Measurements from ENCODE around the gene SLFN12. TPM values are rescaled to one million over a fixed set of nuclear protein-coding genes. Genes with fewer than 3 reads are reported as not detected.

SLFN12 gene
- total and polyA plus RNA-seq, 10 of the 15 experiments (the other 5 are each of a cell fraction or from before 2014, with no cell fraction given): 8.7 to 18.5 (median 13.4) TPM

DNA sequence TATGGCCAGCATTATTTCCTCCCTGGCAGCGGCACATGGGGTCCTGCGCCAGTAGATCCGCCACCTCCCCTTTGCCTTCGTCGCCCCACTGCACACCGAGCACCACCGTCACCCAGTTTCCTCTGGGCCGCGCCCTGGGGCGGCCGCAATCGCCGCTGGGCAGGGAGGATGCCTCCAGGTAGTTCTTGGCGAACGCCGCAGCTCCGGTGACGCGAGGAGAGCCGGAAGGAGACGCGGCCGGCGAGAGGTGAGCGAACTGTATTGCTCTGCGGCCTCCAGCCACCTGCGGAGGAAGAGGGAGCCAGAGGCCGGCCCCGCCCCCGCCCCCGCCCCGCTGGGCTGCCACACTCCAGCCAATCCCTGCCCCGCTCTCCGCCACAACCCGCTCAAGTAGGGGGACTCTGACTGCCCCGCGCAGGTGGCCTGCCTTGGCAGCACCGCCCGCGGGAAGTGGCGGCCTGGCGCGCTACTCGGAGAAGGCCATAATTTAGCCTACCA lies 28.1 kb upstream of the SLFN12 start:
- intact Hi-C loops (cut with micrococcal nuclease; ENCODE audit: unreplicated experiment): no loop called here
- no TSS peak for BruUV-seq (replicated peaks)
- CTCF ChIA-PET: interaction anchor here (0.6 kb wide), 1 partner anchor 74 kb away, joined by 3 read pairs; no protein-coding TSS in a partner anchor
- H3K9ac ChIP-seq (ENCODE audit: control insufficient read depth, insufficient read depth, low read length): no peak overlapping the region; the same call in 1 of the 2 replicates
- H3K4me3 ChIP-seq: peak overlapping the region; percentile 54; the same call in 1 of the 2 replicates
- peak overlapping the region; percentile 89 for H2AFZ ChIP-seq (ENCODE audit: control insufficient read depth, low read depth, low read length)
- no peaks in the 10 kb centered on the region for H3K4me1 ChIP-seq (ENCODE audit: control insufficient read depth, insufficient read depth, low read length)
- SMC1A ChIA-PET (ENCODE audit: uncharacterized antibody, unreplicated experiment): interaction anchor here (1.5 to 2.0 kb wide), 3 partner anchors 12 to 39 kb away, joined by 3 to 6 read pairs (median 4); partner anchors contain the start of gene SLFN13
- in situ Hi-C loops (cut with MboI): no loop called here
- no peaks in the 10 kb centered on the region for H3K79me2 ChIP-seq (ENCODE audit: control insufficient read depth, insufficient read depth, low read length)
- H3K4me2 ChIP-seq (ENCODE audit: control insufficient read depth, insufficient read depth): peak overlapping the region; percentile 83
- FAIRE-seq (no peak), DNase-seq (ENCODE audit: low read depth, low spot score) (peak; percentile 39), ATAC-seq (peak; percentile 98)
- POLR2A ChIA-PET: interaction anchor here (2.1 kb wide), 1 partner anchor 12 kb away, joined by 7 read pairs; the partner anchor contains the start of gene SLFN13
- no peaks in the 10 kb centered on the region for H4K20me1 ChIP-seq (ENCODE audit: control insufficient read depth, insufficient read depth)
- TF ChIP-seq HSF1 (IDR thresholded peaks at IDR 0.05; ENCODE audit: low read depth, low read length) (no peak), TCF3 (IDR thresholded peaks at IDR 0.05; ENCODE audit: borderline replicate concordance, insufficient read depth, low read depth, low read length) (peak; percentile 66; the same call in 1 of the 2 replicates), SKIL (IDR thresholded peaks at IDR 0.05; ENCODE audit: low read depth, poor library complexity, severe bottlenecking) (no peak), SREBF1 (IDR thresholded peaks at IDR 0.05; ENCODE audit: low read length) (no peak), NR2F1 (conservative IDR thresholded peaks at IDR 0.05) (0 out of 2 replicates have a peak, but pooled peaks have one; percentile 21), MLLT1 (IDR thresholded peaks at IDR 0.05) (no peak), NFYB (IDR thresholded peaks at IDR 0.05; ENCODE audit: insufficient read depth, low read depth, low read length) (no peak), CREM (IDR thresholded peaks at IDR 0.05; ENCODE audit: low read depth) (peak; percentile 36; the same call in 1 of the 2 replicates), CREB1 (IDR thresholded peaks at IDR 0.05; ENCODE audit: low read depth) (peak; percentile 43; the same call in 1 of the 2 replicates), EGR1 (IDR thresholded peaks at IDR 0.05; ENCODE audit: borderline replicate concordance in 1 of 2, low read depth in 2 of 2, low read length in 2 of 2) (peak in 1 of 2 experiments; percentile 59; a peak in 1 of 3 replicates), POLR2A (IDR thresholded peaks at IDR 0.05; ENCODE audit: low read depth, low read length) (peak; percentile 64)
- TF ChIP-seq, protein P1, sequence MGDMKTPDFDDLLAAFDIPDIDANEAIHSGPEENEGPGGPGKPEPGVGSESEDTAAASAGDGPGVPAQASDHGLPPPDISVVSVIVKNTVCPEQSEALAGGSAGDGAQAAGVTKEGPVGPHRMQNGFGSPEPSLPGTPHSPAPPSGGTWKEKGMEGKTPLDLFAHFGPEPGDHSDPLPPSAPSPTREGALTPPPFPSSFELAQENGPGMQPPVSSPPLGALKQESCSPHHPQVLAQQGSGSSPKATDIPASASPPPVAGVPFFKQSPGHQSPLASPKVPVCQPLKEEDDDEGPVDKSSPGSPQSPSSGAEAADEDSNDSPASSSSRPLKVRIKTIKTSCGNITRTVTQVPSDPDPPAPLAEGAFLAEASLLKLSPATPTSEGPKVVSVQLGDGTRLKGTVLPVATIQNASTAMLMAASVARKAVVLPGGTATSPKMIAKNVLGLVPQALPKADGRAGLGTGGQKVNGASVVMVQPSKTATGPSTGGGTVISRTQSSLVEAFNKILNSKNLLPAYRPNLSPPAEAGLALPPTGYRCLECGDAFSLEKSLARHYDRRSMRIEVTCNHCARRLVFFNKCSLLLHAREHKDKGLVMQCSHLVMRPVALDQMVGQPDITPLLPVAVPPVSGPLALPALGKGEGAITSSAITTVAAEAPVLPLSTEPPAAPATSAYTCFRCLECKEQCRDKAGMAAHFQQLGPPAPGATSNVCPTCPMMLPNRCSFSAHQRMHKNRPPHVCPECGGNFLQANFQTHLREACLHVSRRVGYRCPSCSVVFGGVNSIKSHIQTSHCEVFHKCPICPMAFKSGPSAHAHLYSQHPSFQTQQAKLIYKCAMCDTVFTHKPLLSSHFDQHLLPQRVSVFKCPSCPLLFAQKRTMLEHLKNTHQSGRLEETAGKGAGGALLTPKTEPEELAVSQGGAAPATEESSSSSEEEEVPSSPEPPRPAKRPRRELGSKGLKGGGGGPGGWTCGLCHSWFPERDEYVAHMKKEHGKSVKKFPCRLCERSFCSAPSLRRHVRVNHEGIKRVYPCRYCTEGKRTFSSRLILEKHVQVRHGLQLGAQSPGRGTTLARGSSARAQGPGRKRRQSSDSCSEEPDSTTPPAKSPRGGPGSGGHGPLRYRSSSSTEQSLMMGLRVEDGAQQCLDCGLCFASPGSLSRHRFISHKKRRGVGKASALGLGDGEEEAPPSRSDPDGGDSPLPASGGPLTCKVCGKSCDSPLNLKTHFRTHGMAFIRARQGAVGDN (IDR thresholded peaks at IDR 0.05): peak; percentile 45; the same call in 1 of the 2 replicates
- peak overlapping the region; percentile 24; the same call in 1 of the 2 replicates for H3K27ac ChIP-seq (ENCODE audit: control insufficient read depth, insufficient read depth)
- WGBS (ENCODE audit: insufficient coverage, insufficient replicate concordance, low lambda C conversion rate, missing lambda C conversion rate): 1% methylated on average over 37 of the region's 44 CpGs
- RAD21 ChIA-PET (ENCODE audit: unreplicated experiment): no interaction called here
- no peaks in the 10 kb centered on the region for H3K27me3 ChIP-seq (replicated peaks in 1 of 2; ENCODE audit: control insufficient read depth in 2 of 2, insufficient read depth in 2 of 2, low read length in 1 of 2)
- H3K9me3 ChIP-seq (replicated peaks; ENCODE audit: control insufficient read depth, insufficient read depth, low read length): no peaks in the 10 kb centered on the region
- no peaks in the 10 kb centered on the region; a peak in 1 of 4 replicates for H3K36me3 ChIP-seq (ENCODE audit: control insufficient read depth in 2 of 2, insufficient read depth in 2 of 2, low read length in 1 of 2)
